Posterior cingulate gyrus (tissue), 11 donors: ENCODE measurements around the gene LYPD6B.

Experiments
- DNase-seq, 10 donors: peaks; one replicate each; pipeline versions ENCODE4 v3.0.0 to v3.0.0-alpha.2; 2020 to 2021; ENCODE audit warnings: mixed read lengths in 3 of 10
- intact Hi-C: fragments of 100-400 bp; cut with DNase I; formaldehyde crosslinking; loops from one replicate; pipeline ENCODE4 v1.15.1; 2023

LYPD6B gene

GRCh38 chr2:149148194-149149006 lies 109.9 kb downstream of the LYPD6B start:
- intact Hi-C loops, result no loop called here
- no peak for DNase-seq

GRCh38 chr2:149149007-149149297 lies 110.5 kb downstream of the LYPD6B start:
- DNase-seq, result no peak
- intact Hi-C loops, result no loop called here

DNA sequence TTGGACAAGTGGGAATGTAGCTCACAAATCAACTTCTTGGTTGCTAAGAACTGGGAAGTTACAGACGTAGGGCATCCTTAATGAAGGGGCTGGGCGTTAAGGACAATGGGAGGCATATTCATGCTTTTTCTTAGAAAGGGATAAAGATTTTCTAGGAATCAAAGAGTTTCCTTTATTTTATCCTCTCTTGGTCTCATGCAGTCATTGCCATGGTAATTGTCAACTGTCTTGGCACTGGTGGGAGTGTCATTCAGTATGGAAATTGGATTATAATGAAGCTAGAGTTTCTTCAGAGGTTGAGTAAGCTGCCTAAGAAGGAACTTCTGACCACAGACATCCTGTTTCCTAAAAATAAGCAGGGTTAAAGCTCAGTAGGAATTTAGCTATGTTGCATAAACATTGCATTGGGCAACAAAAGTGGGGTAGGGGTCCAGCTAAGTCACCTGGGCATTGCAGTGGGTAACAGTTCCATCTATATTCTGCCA lies 114.0 kb downstream of the LYPD6B start:
- intact Hi-C loops, result no loop called here
- DNase-seq, result no peak

GRCh38 chr2:149155196-149155969 lies 116.9 kb downstream of the LYPD6B start:
- intact Hi-C loops, result no loop called here
- DNase-seq, result no peak

DNA sequence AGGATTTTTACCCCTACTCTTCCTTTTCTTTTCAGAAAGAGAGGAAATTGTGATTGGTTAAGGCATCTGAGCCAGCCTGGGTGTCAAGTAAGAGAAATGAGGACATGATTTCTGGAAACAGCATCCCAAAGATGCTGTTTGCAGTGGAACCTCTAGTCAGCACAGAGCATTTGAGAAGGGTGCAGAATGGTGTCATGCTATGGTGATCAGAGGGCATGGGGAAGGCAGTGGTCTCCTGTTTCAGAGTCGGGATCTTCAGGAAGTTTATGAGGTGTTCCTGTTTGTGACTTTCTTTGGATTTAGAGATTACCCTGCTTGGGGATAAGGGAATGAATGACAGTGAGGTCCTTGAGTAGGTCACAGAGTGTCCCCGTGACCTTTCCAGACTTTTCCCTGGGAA lies 117.5 kb downstream of the LYPD6B start:
- DNase-seq, result no peak
- intact Hi-C loops, result no loop called here

- intact Hi-C loops, result no loop called here
- DNase-seq, result no peak
These were observed 118.7 kb downstream of the LYPD6B start for GRCh38 chr2:149156971-149157740.

GRCh38 chr2:149158957-149159356 lies 120.5 kb downstream of the LYPD6B start:
- intact Hi-C loops, result no loop called here
- no peak for DNase-seq

- intact Hi-C loops, result no loop called here
These were observed 121.7 kb downstream of the LYPD6B start for GRCh38 chr2:149160195-149160594.

DNA sequence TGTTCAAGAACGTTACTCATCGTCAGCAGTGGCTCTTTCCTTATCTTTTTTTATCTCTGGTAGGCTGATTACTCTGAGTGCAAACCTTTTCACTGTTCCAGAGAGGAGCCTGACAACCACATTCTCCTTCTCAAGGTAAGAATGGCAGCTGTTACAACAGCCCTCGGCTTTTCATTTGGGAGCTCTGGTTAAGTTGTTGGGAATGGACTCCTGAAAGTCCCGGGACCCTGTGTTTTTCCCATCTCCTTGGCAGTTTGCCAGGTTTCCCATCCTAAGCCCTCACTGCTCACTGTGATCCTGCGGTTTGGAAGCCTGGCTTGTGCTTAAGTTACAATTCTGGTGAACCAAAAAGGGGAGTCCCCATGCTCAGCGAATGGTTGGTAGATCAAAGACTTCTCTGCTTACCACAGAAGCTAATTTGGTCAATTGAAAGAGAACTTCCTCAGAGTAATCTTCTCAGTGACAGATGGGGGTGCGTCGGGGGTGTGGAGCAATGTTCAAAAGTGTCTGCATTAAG lies 122.3 kb downstream of the LYPD6B start:
- no peak for DNase-seq
- intact Hi-C loops, result no loop called here

More at GRCh38 chr2:149160195-149160594, 121.7 kb downstream of the LYPD6B start:
- DNase-seq, result no peak

GRCh38 chr2:149161481-149162225 lies 123.2 kb downstream of the LYPD6B start:
- no peak for DNase-seq
- intact Hi-C loops, result no loop called here

DNA sequence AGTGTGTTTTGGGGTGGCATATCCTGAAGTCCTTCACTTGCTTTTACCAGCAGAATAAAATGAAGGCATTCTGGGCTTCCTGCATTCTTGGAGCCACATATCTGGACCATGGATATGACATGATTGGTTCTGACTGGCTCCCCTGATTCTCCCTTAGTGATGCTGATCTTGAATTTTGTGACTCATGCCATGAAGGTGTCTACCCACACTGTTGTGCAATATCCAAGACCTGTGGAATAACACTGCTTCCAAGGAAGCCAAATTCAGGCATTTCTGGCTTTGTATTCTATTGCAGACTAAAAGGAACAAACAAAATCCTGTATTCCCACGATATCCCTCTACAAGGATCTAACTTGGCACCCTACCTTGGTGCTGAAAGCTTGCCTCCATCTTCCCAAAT lies 125.8 kb downstream of the LYPD6B start:
- no peak for DNase-seq
- intact Hi-C loops, result no loop called here

DNA sequence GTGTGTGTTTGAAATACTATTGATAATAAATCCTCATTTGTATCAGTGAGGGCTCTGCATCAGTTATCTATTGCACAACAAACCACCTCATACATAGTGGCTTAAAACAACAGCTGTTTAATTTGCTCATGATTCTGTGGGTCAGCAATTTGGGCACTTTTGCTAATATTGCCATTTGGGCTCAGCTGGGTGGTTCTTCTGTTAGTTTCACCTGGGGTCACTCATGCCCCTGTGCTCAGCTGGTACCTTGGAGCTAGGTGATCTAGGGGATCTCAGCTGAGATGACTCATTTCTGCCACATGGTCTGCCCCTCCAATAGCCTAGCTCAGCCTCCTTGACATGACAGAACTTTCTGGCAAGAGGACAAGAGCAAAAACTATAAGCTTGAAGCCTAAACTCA lies 126.3 kb downstream of the LYPD6B start:
- intact Hi-C loops, result no loop called here
- DNase-seq, result no peak

DNA sequence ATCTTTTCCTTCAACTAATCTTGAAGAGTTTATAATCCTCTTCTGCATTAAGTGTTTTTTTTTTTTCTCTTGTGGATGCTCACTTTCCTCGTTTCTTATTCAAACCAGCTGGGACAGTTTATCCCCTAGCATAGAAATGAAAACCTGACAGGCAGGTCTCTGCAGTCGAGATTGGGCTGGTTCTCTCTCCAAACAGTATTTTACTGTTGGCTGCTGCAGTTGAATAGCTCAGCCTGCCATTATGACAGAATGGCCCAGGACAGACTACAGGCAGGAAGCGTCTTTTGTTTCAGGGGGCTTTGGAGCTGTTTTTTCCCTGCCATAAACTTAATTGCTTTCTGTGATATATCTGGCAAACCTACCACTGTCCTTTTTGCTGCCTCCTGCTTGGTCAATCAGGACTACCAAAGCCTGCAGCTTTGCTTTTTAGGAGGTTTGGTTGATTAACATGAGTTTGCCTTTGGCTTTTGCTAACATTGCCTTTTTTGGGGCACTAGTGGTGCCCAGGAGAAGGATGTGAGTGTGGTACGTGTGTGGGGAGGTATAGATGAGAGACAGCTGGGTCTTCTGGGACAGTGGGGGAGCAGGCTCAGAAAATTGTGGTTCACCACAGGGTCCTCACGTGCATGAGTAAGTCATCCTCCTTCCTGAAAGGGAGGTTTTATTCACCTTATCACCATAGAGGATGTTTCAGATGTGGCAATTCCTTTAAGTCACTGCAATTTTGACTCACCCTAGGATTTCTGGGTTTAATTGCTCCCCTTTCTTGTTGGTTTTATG lies 128.7 kb downstream of the LYPD6B start:
- intact Hi-C loops, result no loop called here
- DNase-seq, result no peak

DNA sequence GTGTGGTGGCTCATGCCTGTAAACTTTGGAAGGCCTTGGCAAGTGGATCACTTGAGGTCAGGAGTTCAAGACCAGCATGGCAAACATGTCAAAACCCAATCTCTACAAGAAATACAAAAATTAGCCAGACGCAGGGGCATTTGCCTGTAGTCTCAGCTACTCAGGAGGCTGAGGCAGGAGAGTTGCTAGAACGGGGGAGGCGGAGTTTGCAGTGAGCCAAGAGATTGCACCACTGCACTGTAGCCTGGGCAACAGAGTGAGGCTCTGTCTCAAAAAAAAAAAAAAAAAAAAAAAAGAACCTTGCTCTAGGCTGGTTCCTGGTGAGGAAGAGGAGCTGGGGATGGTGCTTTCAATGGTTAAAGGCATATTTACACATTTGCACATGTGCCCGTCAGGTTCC lies 129.4 kb downstream of the LYPD6B start:
- intact Hi-C loops, result no loop called here

GRCh38 chr2:149169656-149170055 lies 131.2 kb downstream of the LYPD6B start:
- intact Hi-C loops, result no loop called here
- DNase-seq, result no peak

More for the DNA sequence above, 129.4 kb downstream of the LYPD6B start:
- DNase-seq, result no peak

GRCh38 chr2:149170156-149170555 lies 131.7 kb downstream of the LYPD6B start:
- DNase-seq, result no peak
- intact Hi-C loops, result no loop called here

DNA sequence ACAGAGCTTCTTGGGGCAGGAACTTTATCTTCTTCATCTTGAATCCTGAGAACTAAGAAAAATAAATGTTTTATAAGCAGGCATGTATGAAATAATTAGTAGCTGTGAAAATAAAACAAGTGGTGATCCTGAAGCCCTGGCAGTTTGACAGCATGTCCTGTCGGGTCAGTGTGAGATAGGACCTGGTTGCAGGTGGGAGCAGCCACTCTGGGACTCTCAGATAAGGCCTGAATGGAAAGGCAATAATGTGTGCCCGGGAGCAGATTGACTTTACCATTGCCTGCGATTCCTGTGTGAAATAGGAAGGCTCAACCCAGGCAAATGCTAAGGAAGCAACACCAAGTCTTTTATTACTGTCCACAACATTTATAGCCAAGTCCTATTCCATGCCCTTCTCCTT lies 132.4 kb downstream of the LYPD6B start:
- no peak for DNase-seq
- intact Hi-C loops, result no loop called here

GRCh38 chr2:149173220-149173619 lies 134.7 kb downstream of the LYPD6B start:
- intact Hi-C loops, result no loop called here
- no peak for DNase-seq

DNA sequence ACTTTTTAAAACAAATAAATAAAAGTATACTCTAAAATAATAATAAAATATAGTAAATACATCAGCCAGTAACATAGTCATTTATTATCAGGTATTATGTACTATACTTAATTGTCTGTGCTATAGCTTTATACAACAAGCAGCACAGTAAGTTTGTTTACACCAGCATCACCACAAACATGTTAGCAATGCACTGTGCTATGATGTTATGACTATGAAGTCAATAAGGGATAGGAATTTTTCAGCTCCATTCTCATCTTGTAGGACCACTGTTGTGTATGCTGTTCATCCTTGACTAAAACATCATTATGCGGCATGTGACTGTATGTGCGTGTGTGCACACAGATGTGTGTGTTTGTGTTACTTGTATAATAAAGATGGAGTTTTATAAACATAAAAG lies 137.5 kb downstream of the LYPD6B start:
- DNase-seq, result no peak
- intact Hi-C loops, result no loop called here

DNA sequence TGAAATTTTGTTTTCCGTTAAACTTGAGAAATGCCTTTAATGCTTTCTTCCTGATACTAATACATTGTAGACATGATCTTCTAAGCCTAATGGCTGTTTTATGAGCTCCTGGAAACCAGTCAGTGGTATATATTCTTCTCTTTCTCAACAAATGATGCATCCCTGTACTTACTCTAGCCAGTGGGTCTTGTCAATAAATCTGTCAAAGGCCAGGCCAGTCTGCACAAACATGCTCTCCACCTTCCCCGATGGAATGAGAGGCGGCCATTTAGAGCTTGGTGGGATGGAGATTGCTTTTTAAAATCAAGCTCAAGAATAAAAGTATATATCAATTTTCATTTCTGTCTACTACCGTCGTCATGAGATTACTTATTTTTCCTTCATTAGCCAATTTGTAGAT lies 140.1 kb downstream of the LYPD6B start:
- no peak for DNase-seq
- intact Hi-C loops, result no loop called here
